Activated CD8-positive, alpha-beta T cell treated with anti-CD3 and anti-CD28 coated beads for 36 hours (primary cell): Measurements from ENCODE around the gene C22orf39. TPM values are rescaled to one million over a fixed set of nuclear protein-coding genes. Genes with fewer than 3 reads are reported as not detected.

Experiments used
- ATAC-seq: fragments of 200-7000 bp; cut with Tn5 transposase; one replicate; pipeline ENCODE4 v1.10.0; 2021; ENCODE audit warnings: mild to moderate bottlenecking, moderate library complexity
- CTCF ChIA-PET: fragments of 350-600 bp; sonication (Branson Sonifier 250); formaldehyde crosslinking; loops from one replicate; lab custom pipeline; 2021; ENCODE audit warnings: antibody characterized with exemption; lab: Charles Lee
- POLR2A ChIA-PET: fragments of 350-600 bp; sonication (Branson Sonifier 250); formaldehyde crosslinking; loops from one replicate; lab custom pipeline; 2021; ENCODE audit warnings: antibody characterized with exemption; lab: Charles Lee
- DNase-seq: peaks from one replicate; pipeline ENCODE4 v3.0.0-alpha.2; 2020
- H3K27ac Mint-ChIP-seq: one replicate; pipeline ENCODE4 v1.8.0; 2021; ENCODE audit warnings: mild to moderate bottlenecking, mixed read lengths
- H3K27me3 Mint-ChIP-seq: one replicate; pipeline ENCODE4 v1.8.0; 2021; ENCODE audit warnings: mixed read lengths
- H3K36me3 Mint-ChIP-seq: one replicate; pipeline ENCODE4 v1.8.0; 2021; ENCODE audit warnings: low read depth, mixed read lengths
- H3K4me1 Mint-ChIP-seq: one replicate; pipeline ENCODE4 v1.8.0; 2021; ENCODE audit warnings: low read depth, mixed read lengths
- H3K4me3 Mint-ChIP-seq: one replicate; pipeline ENCODE4 v1.8.0; 2021; ENCODE audit warnings: mild to moderate bottlenecking, moderate library complexity, mixed read lengths
- H3K9me3 Mint-ChIP-seq: one replicate; pipeline ENCODE4 v1.8.0; 2021; ENCODE audit warnings: mixed read lengths
- intact Hi-C: fragments of 100-400 bp; cut with micrococcal nuclease; formaldehyde crosslinking; loops from one replicate; pipeline ENCODE4 v1.10.0; 2022
- total RNA-seq, 2 experiments: library from RNA; stranded (reverse); gene quantifications; one replicate each; pipeline ENCODE4 v1.2.3, GENCODE V29; 2021
- TF ChIP-seq, protein P1 (sequence below): fragments of 200-600 bp; IDR thresholded peaks from one replicate; pipeline ENCODE4 v1.8.0; 2022; ENCODE audit warnings: antibody characterized with exemption, mild to moderate bottlenecking

Gene C22orf39
- total RNA-seq, 2 experiments from 2014 or later = 26.9 to 29.8 TPM

DNA sequence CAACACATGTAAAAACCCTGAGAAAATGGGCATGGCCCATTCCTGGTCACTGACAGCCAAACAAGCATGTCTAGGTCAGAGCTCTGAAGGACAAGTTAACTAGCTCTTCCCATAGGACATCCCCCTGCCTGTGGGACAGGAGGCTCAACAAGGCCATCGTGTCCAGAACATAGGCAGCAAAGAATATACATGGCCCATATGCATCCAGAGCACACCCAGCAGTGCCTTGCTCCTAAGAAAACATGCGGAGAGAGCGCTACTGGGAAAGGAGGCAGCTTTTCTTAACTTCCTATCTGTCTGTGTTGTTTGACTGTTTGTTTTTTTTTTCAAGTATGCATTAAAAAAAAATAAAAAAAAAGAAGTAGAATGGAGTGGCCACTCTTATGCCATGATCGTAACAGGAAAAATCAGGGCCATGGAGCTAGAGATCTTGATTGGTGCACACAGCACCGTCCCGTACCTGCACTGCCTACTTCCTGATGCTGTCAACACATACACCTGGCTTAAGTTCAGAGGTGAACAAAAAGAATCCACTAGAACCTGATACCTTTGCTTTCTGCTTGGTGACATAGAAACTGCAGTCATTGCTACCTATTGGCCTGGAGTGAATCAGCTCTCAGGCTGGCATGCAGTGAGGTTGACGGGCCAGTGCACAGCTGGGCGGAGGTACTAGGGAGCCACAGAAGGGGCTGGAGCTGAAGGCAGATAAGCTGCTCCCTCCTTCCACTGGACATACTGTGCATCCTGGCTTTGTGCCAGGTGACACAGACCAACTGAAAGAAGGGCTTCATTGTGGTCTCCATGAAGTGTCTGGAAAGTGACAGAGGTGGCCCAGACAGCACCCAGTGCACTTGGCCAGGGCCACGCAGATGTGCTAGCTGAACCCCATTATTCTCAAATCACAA, 19.6 kb upstream of the C22orf39 start:
- Mint-ChIP-seq H3K4me3 (no peak overlapping the region), H3K27me3 (no peaks in the 10 kb centered on the region), H3K9me3 (no peaks in the 10 kb centered on the region), H3K27ac (no peak overlapping the region), H3K36me3 (peaks cover 42% of the 10 kb centered on the region), H3K4me1 (no peaks in the 10 kb centered on the region)
- ChIA-PET CTCF (interaction anchor here (1.4 kb wide), 1 partner anchor 77 kb away, joined by 5 read pairs; no protein-coding TSS in a partner anchor), POLR2A (interaction anchor here (0.6 to 2.6 kb wide), 3 partner anchors 12 to 51 kb away, joined by 4 to 7 read pairs (median 5); partner anchors contain the start of genes CDC45 and UFD1)
- DNase-seq (no peak), ATAC-seq (no peak)
- TF ChIP-seq, protein P1, sequence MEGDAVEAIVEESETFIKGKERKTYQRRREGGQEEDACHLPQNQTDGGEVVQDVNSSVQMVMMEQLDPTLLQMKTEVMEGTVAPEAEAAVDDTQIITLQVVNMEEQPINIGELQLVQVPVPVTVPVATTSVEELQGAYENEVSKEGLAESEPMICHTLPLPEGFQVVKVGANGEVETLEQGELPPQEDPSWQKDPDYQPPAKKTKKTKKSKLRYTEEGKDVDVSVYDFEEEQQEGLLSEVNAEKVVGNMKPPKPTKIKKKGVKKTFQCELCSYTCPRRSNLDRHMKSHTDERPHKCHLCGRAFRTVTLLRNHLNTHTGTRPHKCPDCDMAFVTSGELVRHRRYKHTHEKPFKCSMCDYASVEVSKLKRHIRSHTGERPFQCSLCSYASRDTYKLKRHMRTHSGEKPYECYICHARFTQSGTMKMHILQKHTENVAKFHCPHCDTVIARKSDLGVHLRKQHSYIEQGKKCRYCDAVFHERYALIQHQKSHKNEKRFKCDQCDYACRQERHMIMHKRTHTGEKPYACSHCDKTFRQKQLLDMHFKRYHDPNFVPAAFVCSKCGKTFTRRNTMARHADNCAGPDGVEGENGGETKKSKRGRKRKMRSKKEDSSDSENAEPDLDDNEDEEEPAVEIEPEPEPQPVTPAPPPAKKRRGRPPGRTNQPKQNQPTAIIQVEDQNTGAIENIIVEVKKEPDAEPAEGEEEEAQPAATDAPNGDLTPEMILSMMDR = no peak
- intact Hi-C loops = no loop called here

DNA sequence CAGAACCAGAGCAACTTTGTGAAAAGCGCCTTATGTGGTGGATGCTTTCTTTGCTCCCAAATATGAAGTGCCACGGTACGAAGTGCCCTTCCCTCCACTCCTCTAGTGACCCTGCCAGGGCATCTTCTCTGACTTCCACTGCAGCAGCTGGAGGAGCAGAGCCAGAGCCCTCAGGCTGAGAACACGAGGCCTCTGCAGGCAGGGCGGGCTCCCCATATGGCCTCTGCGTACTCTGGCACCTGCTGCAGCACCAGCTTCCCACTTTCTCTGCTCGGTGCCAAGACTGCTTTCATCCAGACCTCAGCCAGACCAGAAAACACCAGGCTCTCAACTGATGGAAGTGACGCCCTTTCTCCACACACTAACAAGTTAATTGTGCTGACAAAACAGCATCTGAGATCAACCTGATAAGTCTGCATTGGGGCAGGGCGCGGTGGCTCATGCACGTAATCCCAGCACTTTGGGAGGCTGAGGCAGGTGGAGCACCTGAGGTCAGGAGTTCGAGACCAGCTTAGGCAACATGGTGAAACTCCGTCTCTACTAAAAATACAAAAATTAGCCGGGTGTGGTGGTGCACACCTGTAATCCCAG, 18.7 kb upstream of the C22orf39 start:
- POLR2A ChIA-PET = interaction anchor here (0.6 to 1.3 kb wide), 2 partner anchors 32 to 94 kb away, joined by 3 to 4 read pairs; no protein-coding TSS in a partner anchor
- no peak overlapping the region for H3K4me3 Mint-ChIP-seq
- ATAC-seq = no peak

DNA sequence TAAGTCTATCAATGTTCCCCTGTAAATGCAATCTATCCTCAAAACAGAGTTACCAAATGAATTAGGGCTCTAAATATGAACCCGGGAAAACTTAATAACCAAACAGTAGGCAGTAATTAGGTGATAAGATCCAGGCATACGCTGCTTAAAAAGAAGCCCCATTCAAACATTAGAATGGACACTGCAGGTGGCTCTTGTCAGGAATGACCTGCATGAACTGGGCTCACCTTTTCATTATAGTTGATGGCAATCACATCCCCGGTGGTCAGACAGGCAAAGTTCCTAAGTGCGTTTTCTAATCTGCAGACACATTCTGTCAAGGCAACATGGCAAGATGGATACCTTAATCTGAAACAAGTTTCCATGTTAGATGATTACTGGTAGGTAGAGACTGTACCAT, 17.5 kb upstream of the C22orf39 start:
- CTCF ChIA-PET = interaction anchor here (1.5 kb wide), 1 partner anchor 10 kb away, joined by 4 read pairs; no protein-coding TSS in a partner anchor
- Mint-ChIP-seq H3K4me3 (no peak overlapping the region), H3K9me3 (no peaks in the 10 kb centered on the region), H3K27me3 (no peaks in the 10 kb centered on the region), H3K4me1 (no peaks in the 10 kb centered on the region), H3K27ac (no peak overlapping the region), H3K36me3 (peaks cover 32% of the 10 kb centered on the region)
- intact Hi-C loops = no loop called here
- TF ChIP-seq, protein P1 = no peak
- ATAC-seq (no peak), DNase-seq (no peak)
- POLR2A ChIA-PET = interaction anchor here (0.6 to 2.0 kb wide), 4 partner anchors 10 to 174 kb away, joined by 3 to 4 read pairs (median 4); partner anchors contain the start of gene CLTCL1

More for the DNA sequence above, 18.7 kb upstream of the C22orf39 start:
- no peaks in the 10 kb centered on the region for H3K4me1 Mint-ChIP-seq
- peaks cover 38% of the 10 kb centered on the region for H3K36me3 Mint-ChIP-seq
- no peaks in the 10 kb centered on the region for H3K27me3 Mint-ChIP-seq
- intact Hi-C loops = no loop called here
- CTCF ChIA-PET = interaction anchor here (1.4 kb wide), 1 partner anchor 76 kb away, joined by 5 read pairs; no protein-coding TSS in a partner anchor
- no peak overlapping the region for H3K27ac Mint-ChIP-seq
- no peaks in the 10 kb centered on the region for H3K9me3 Mint-ChIP-seq
- DNase-seq = no peak
- TF ChIP-seq, protein P1 = no peak

DNA sequence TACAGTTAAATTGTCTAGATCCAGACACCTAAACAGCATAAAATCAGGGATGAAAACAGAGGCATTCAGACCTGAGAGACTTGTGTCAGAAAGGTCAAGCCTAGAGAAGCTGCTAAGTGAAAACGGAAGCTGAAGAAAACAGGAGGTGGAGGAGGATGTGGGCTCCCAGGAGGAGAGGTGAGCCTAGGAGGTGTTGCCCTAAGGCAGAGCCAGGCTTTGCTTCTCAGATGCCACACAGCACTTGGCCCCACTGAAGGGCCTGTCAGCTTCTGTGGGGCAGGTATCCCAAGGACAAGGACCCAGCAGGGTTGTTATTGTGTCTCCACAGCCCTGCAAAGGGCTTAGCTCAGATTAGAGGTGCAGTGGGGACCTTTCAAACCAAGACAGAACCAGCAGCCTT, 17.0 kb upstream of the C22orf39 start:
- no peaks in the 10 kb centered on the region for H3K27me3 Mint-ChIP-seq
- TF ChIP-seq, protein P1 = no peak
- H3K27ac Mint-ChIP-seq = no peak overlapping the region
- ATAC-seq (no peak), DNase-seq (no peak)
- H3K9me3 Mint-ChIP-seq = no peaks in the 10 kb centered on the region
- intact Hi-C loops = no loop called here
- ChIA-PET POLR2A (interaction anchor here (0.6 to 2.0 kb wide), 3 partner anchors 9 to 173 kb away, joined by 3 to 4 read pairs (median 4); partner anchors contain the start of gene CLTCL1), CTCF (interaction anchor here (1.5 to 1.8 kb wide), 2 partner anchors 10 to 165 kb away, joined by 4 to 5 read pairs; no protein-coding TSS in a partner anchor)
- no peak overlapping the region for H3K4me3 Mint-ChIP-seq
- H3K4me1 Mint-ChIP-seq = no peaks in the 10 kb centered on the region
- peaks cover 29% of the 10 kb centered on the region for H3K36me3 Mint-ChIP-seq
